Transverse colon (tissue), 4 donors: ENCODE measurements around the gene KRTAP3-3. TPM values are rescaled to one million over a fixed set of nuclear protein-coding genes. Genes with fewer than 3 reads are reported as not detected.

Experiments used
- DNase-seq: peaks from one replicate; pipeline ENCODE4 v3.0.0-alpha.2; 2019
- H3K27ac ChIP-seq, 4 donors: fragments of 200-600 bp; sonication (generic); 2 replicates each; pipeline ENCODE4 v1.5.1; 2016 to 2018; ENCODE audit warnings: inconsistent platforms in 4 of 4
- H3K27me3 ChIP-seq: fragments of 200-600 bp; sonication (generic); 2 replicates; pipeline ENCODE4 v1.5.1; 2017; ENCODE audit warnings: inconsistent platforms
- H3K36me3 ChIP-seq, 4 donors: fragments of 200-600 bp; sonication (generic); 2 replicates each; pipeline ENCODE4 v1.5.1; 2017 to 2019; ENCODE audit warnings: inconsistent platforms in 4 of 4
- H3K4me1 ChIP-seq, 4 donors: fragments of 200-600 bp; sonication (generic); 2 replicates each; pipeline ENCODE4 v1.5.1; 2017 to 2020; ENCODE audit warnings: inconsistent platforms in 4 of 4
- H3K4me3 ChIP-seq, 4 donors: fragments of 200-600 bp; sonication (generic); 1 replicate in 1 of 4; 2 replicates in 3 of 4; pipeline versions ENCODE4 v1.5.1 to v1.6.1; 2017 to 2019; ENCODE audit warnings: inconsistent platforms in 4 of 4
- H3K9me3 ChIP-seq, 2 donors: fragments of 200-600 bp; sonication (generic); 2 replicates each; pipeline ENCODE4 v1.5.1; 2017 to 2019; ENCODE audit warnings: inconsistent platforms in 2 of 2
- EP300 ChIP-seq: sonication (generic); formaldehyde crosslinking; IDR thresholded peaks from one replicate; pipeline ENCODE4 v1.6.1; 2017; ENCODE audit warnings: antibody characterized with exemption, low read depth
- POLR2A ChIP-seq: fragments of 450-650 bp; IDR thresholded peaks from one replicate; pipeline ENCODE4 v1.6.1; 2016; ENCODE audit warnings: antibody characterized with exemption, mild to moderate bottlenecking, moderate library complexity
- POLR2AphosphoS5 ChIP-seq, 3 donors: sonication (generic); formaldehyde crosslinking; IDR thresholded peaks; one replicate each; pipeline ENCODE4 v1.6.1; 2016; ENCODE audit warnings: antibody characterized with exemption in 3 of 3
- WGBS, 2 donors: methylation state at CpG; one replicate each; pipeline ENCODE4 v1.1.5; 2018; ENCODE audit warnings: low coverage in 1 of 2; 5-methylcytosine and 5-hydroxymethylcytosine counted together
- in situ Hi-C, 4 donors: fragments of 200-750 bp; cut with MboI; loops; one replicate each; pipeline versions ENCODE4 v1.15.0 to v1.15.1; 2017; ENCODE audit warnings: low sequenced_read_pairs in 3 of 4, low pct_ligation_motif_present in 1 of 4, low pct_unique_long_range_greater_than_20kb in 1 of 4
- intact Hi-C: fragments of 100-400 bp; cut with DNase I; formaldehyde crosslinking; loops from one replicate; pipeline ENCODE4 v1.15.1; 2023; ENCODE audit warnings: low total_unique reads
- total RNA-seq, 4 donors: library from RNA; depleted of rRNA; stranded (reverse); fragments of >200 nt; gene quantifications; one replicate each; pipeline ENCODE4 v1.1.0, GENCODE V29; 2016
- TF ChIP-seq, protein P1 (sequence below), 5 experiments: fragments of 200-600 bp in 3 of 5; fragments of 450-650 bp in 2 of 5; sonication (generic) in 3 of 5; IDR thresholded peaks; 1 replicate in 2 of 5; 2 replicates in 3 of 5; pipeline ENCODE4 v1.5.1; 2016 to 2017; ENCODE audit warnings: antibody characterized with exemption in 5 of 5, inconsistent platforms in 3 of 5, mild to moderate bottlenecking in 2 of 5, moderate library complexity in 1 of 5

KRTAP3-3 gene
- total RNA-seq, 4 donors from 2014 or later: not detected

GRCh38 chr17:40952154-40952553 is 41.8 kb downstream of the KRTAP3-3 start:
- H3K36me3 ChIP-seq: no peaks in the 10 kb centered on the region
- WGBS, 2 donors: 88 to 94% methylated on average over 1 to 2 of the region's 2 CpGs
- H3K27ac ChIP-seq: no peak overlapping the region
- TF ChIP-seq, protein P1, sequence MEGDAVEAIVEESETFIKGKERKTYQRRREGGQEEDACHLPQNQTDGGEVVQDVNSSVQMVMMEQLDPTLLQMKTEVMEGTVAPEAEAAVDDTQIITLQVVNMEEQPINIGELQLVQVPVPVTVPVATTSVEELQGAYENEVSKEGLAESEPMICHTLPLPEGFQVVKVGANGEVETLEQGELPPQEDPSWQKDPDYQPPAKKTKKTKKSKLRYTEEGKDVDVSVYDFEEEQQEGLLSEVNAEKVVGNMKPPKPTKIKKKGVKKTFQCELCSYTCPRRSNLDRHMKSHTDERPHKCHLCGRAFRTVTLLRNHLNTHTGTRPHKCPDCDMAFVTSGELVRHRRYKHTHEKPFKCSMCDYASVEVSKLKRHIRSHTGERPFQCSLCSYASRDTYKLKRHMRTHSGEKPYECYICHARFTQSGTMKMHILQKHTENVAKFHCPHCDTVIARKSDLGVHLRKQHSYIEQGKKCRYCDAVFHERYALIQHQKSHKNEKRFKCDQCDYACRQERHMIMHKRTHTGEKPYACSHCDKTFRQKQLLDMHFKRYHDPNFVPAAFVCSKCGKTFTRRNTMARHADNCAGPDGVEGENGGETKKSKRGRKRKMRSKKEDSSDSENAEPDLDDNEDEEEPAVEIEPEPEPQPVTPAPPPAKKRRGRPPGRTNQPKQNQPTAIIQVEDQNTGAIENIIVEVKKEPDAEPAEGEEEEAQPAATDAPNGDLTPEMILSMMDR (IDR thresholded peaks at IDR 0.05): no peak
- TF ChIP-seq EP300 (no peak), POLR2A (no peak), POLR2AphosphoS5 (IDR thresholded peaks at IDR 0.05) (no peak)
- no peak for DNase-seq
- in situ Hi-C loops (no loop called here), intact Hi-C loops (no loop called here)
- H3K4me1 ChIP-seq: peaks cover 0 to 5% (median 2%) of the 10 kb centered on the region in 4 donors
- no peak overlapping the region for H3K4me3 ChIP-seq
- H3K9me3 ChIP-seq: no peaks in the 10 kb centered on the region
- H3K27me3 ChIP-seq: peaks cover 18% of the 10 kb centered on the region

GRCh38 chr17:40951011-40951622 is 42.8 kb downstream of the KRTAP3-3 start:
- TF ChIP-seq POLR2AphosphoS5 (IDR thresholded peaks at IDR 0.05) (no peak), EP300 (no peak), POLR2A (no peak)
- TF ChIP-seq, protein P1 (IDR thresholded peaks at IDR 0.05): no peak
- H3K27me3 ChIP-seq: peaks cover 18% of the 10 kb centered on the region
- H3K4me1 ChIP-seq: peaks cover 0 to 5% (median 2%) of the 10 kb centered on the region in 4 donors
- no peaks in the 10 kb centered on the region for H3K9me3 ChIP-seq
- 80 to 91% methylated on average over 1 to 2 of the region's 2 CpGs for WGBS, 2 donors
- H3K4me3 ChIP-seq: no peak overlapping the region
- no peak overlapping the region for H3K27ac ChIP-seq
- in situ Hi-C loops: no loop called here
- H3K36me3 ChIP-seq: no peaks in the 10 kb centered on the region
- intact Hi-C loops: no loop called here
- DNase-seq: no peak

DNA sequence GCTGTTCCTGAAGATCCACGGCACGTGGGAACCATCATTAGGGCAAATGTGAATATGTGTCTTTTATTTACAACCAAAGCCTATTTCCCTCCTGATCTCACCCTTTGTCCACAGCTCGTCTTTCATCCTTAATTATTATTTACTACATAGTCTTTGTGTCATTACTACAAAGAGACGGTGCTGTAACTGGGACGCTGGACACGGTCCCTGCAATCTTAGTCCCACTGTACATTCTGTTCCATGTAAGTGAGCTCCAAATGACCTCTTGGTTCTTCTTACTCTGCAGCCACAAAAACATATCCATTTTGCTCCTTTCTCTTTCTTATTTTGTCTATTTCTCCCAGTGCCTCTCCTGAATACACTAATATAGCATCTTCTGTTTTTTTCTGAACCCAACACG is 43.8 kb downstream of the KRTAP3-3 start:
- DNase-seq: no peak
- H3K27ac ChIP-seq: no peak overlapping the region
- peaks cover 18% of the 10 kb centered on the region for H3K27me3 ChIP-seq
- in situ Hi-C loops (no loop called here), intact Hi-C loops (no loop called here)
- no peaks in the 10 kb centered on the region for H3K36me3 ChIP-seq
- H3K9me3 ChIP-seq: no peaks in the 10 kb centered on the region
- H3K4me3 ChIP-seq: no peak overlapping the region
- TF ChIP-seq POLR2A (no peak), EP300 (no peak), POLR2AphosphoS5 (IDR thresholded peaks at IDR 0.05) (no peak)
- TF ChIP-seq, protein P1 (IDR thresholded peaks at IDR 0.05): no peak
- H3K4me1 ChIP-seq: peaks cover 0 to 5% (median 2%) of the 10 kb centered on the region in 4 donors
- WGBS, 2 donors: 76 to 81% methylated on average over 6 to 7 of the region's 7 CpGs

- Histone ChIP-seq H3K4me3 (no peak overlapping the region), H3K27me3 (peaks cover 18% of the 10 kb centered on the region), H3K36me3 (no peaks in the 10 kb centered on the region), H3K4me1 (peaks cover 0 to 5% (median 2%) of the 10 kb centered on the region in 4 donors), H3K27ac (no peak overlapping the region), H3K9me3 (no peaks in the 10 kb centered on the region)
- in situ Hi-C loops: no loop called here
- WGBS, 2 donors: 20 to 29% methylated on average over 4 to 10 of the region's 10 CpGs
- DNase-seq: no peak
- intact Hi-C loops: no loop called here
- no peak for TF ChIP-seq POLR2AphosphoS5 (IDR thresholded peaks at IDR 0.05)
- TF ChIP-seq, protein P1 (IDR thresholded peaks at IDR 0.05): no peak
- TF ChIP-seq POLR2A: no peak
- TF ChIP-seq EP300: no peak
Observed at GRCh38 chr17:40949418-40949817, 44.5 kb downstream of the KRTAP3-3 start.
